H1 (cell line): ENCODE results near the gene KIAA0586. TPM values are rescaled to one million over a fixed set of nuclear protein-coding genes. Genes with fewer than 3 reads are reported as not detected.

ENCODE experiments used
- CTCF ChIA-PET: fragments of 300-600 bp; sonication (Branson Sonifier 250); formaldehyde crosslinking; loops from one replicate; lab custom pipeline; 2021; ENCODE audit not compliant: partially characterized antibody; lab: Charles Lee
- POLR2A ChIA-PET: fragments of 300-600 bp; sonication (Branson Sonifier 250); formaldehyde crosslinking; loops from one replicate; lab custom pipeline; 2021; ENCODE audit warnings: inconsistent platforms; ENCODE audit not compliant: partially characterized antibody; lab: Charles Lee
- DNase-seq, 2 experiments: peaks; one replicate each; pipeline versions ENCODE4 v3.0.0 to v3.0.0-alpha.2; 2010 to 2022; ENCODE audit warnings: low spot score in 2 of 2, low read depth in 1 of 2, mixed read lengths in 1 of 2
- FAIRE-seq: peaks from 2 replicates; lab custom pipeline; 2011; peaks lifted over from hg19 to GRCh38; lab: Jason Lieb, UNC
- H2AFZ ChIP-seq: 2 replicates; pipeline ENCODE4 v1.8.1; 2012; ENCODE audit warnings: low read length, inconsistent platforms
- H2AK5ac ChIP-seq: 2 replicates; pipeline ENCODE4 v1.6.1; 2013; ENCODE audit warnings: low read depth, low read length
- H2BK120ac ChIP-seq: replicated peaks from 2 replicates; pipeline ENCODE3; 2013; ENCODE audit warnings: low read depth, low read length, inconsistent platforms
- H2BK12ac ChIP-seq: 2 replicates; pipeline ENCODE4 v1.6.1; 2013; ENCODE audit warnings: low read depth, low read length
- H2BK15ac ChIP-seq: 2 replicates; pipeline ENCODE4 v1.6.1; 2013; ENCODE audit warnings: low read length
- H2BK20ac ChIP-seq: 2 replicates; pipeline ENCODE4 v1.6.1; 2013; ENCODE audit warnings: low read length
- H2BK5ac ChIP-seq: 2 replicates; pipeline ENCODE4 v1.6.1; 2013; ENCODE audit warnings: low read depth, low read length
- H3K14ac ChIP-seq: 2 replicates; pipeline ENCODE4 v1.6.1; 2013; ENCODE audit warnings: inconsistent platforms; ENCODE audit not compliant: insufficient read length
- H3K18ac ChIP-seq: 2 replicates; pipeline ENCODE4 v1.6.1; 2013; ENCODE audit warnings: low read length; ENCODE audit errors: extremely low read depth
- H3K23ac ChIP-seq: 2 replicates; pipeline ENCODE4 v1.6.1; 2013; ENCODE audit warnings: inconsistent platforms; ENCODE audit not compliant: insufficient read length
- H3K23me2 ChIP-seq: 2 replicates; pipeline ENCODE4 v1.6.1; 2013; ENCODE audit warnings: low read depth, low read length
- H3K27ac ChIP-seq: 2 replicates; pipeline ENCODE4 v1.6.1; 2011; ENCODE audit warnings: low read depth, low read length, inconsistent platforms
- H3K27me3 ChIP-seq, 4 experiments: replicated peaks in 1 of 4; 1 replicate in 1 of 4; 2 replicates in 3 of 4; pipeline versions ENCODE4 v1.6.1 to v1.8.1; 2011 to 2013; ENCODE audit warnings: low read length in 3 of 4, mild to moderate bottlenecking in 3 of 4, inconsistent platforms in 2 of 4, mixed read lengths in 2 of 4, moderate library complexity in 1 of 4; ENCODE audit not compliant: control insufficient read depth in 3 of 4, insufficient read depth in 3 of 4; ENCODE audit errors: extremely low read depth in 1 of 4
- H3K36me3 ChIP-seq, 4 experiments: 2 replicates each; pipeline versions ENCODE4 v1.6.1 to v1.8.1; 2011 to 2013; ENCODE audit warnings: mild to moderate bottlenecking in 4 of 4, low read length in 3 of 4, moderate library complexity in 2 of 4, control low read depth in 1 of 4, inconsistent platforms in 1 of 4; ENCODE audit not compliant: insufficient read depth in 4 of 4, control insufficient read depth in 2 of 4
- H3K4ac ChIP-seq: replicated peaks from 2 replicates; pipeline ENCODE3; 2013; ENCODE audit warnings: low read length, low read depth, mixed read lengths, inconsistent platforms; ENCODE audit not compliant: insufficient read length
- H3K4me1 ChIP-seq, 4 experiments: replicated peaks in 1 of 4; 1 replicate in 1 of 4; 2 replicates in 3 of 4; pipeline versions ENCODE4 v1.6.1 to v1.8.1; 2011 to 2013; ENCODE audit warnings: low read length in 3 of 4, inconsistent platforms in 2 of 4, mixed read lengths in 1 of 4; ENCODE audit not compliant: insufficient read depth in 4 of 4, control insufficient read depth in 3 of 4
- H3K4me2 ChIP-seq, 2 experiments: 2 replicates each; pipeline versions ENCODE4 v1.6.1 to v1.8.1; 2011 to 2013; ENCODE audit warnings: low read depth in 2 of 2, low read length in 2 of 2, control low read depth in 1 of 2, inconsistent platforms in 1 of 2, mild to moderate bottlenecking in 1 of 2; ENCODE audit not compliant: insufficient read depth in 1 of 2
- H3K4me3 ChIP-seq, 4 experiments: fragments of 200-600, 300-600 bp in 1 of 4; sonication (generic), shearing (Covaris generic), sonication (Bioruptor Twin) in 1 of 4; 2 replicates each; pipeline versions ENCODE4 v1.5.1 to v1.8.1; 2011 to 2016; ENCODE audit warnings: low read length in 4 of 4, low read depth in 3 of 4, control low read depth in 2 of 4, inconsistent platforms in 2 of 4, mild to moderate bottlenecking in 2 of 4, mixed read lengths in 1 of 4, moderate library complexity in 1 of 4; ENCODE audit not compliant: insufficient read depth in 2 of 4; ENCODE audit errors: extremely low read depth in 1 of 4
- H3K56ac ChIP-seq: replicated peaks from 2 replicates; pipeline ENCODE3; 2013; ENCODE audit warnings: low read depth, mild to moderate bottlenecking, mixed read lengths, low read length, inconsistent platforms; ENCODE audit not compliant: insufficient read length
- H3K79me1 ChIP-seq: 2 replicates; pipeline ENCODE4 v1.6.1; 2013; ENCODE audit warnings: low read depth, low read length, control low read depth
- H3K79me2 ChIP-seq, 2 experiments: 2 replicates each; pipeline versions ENCODE4 v1.6.1 to v1.8.1; 2012 to 2013; ENCODE audit warnings: low read length in 2 of 2, mild to moderate bottlenecking in 2 of 2, inconsistent platforms in 1 of 2; ENCODE audit not compliant: insufficient read depth in 2 of 2, control insufficient read depth in 1 of 2
- H3K9ac ChIP-seq, 4 experiments: replicated peaks in 1 of 4; 1 replicate in 1 of 4; 2 replicates in 3 of 4; pipeline versions ENCODE4 v1.6.1 to v1.8.1; 2011 to 2013; ENCODE audit warnings: low read depth in 3 of 4, low read length in 3 of 4, control low read depth in 2 of 4, mild to moderate bottlenecking in 2 of 4, moderate library complexity in 2 of 4, inconsistent platforms in 1 of 4; ENCODE audit errors: extremely low read depth in 1 of 4
- H3K9me3 ChIP-seq, 2 experiments: 2 replicates each; pipeline versions ENCODE4 v1.6.1 to v1.8.1; 2012 to 2013; ENCODE audit warnings: mild to moderate bottlenecking in 2 of 2, moderate library complexity in 2 of 2, control low read depth in 1 of 2, inconsistent platforms in 1 of 2, low read depth in 1 of 2, low read length in 1 of 2, mixed read lengths in 1 of 2; ENCODE audit not compliant: insufficient read depth in 2 of 2
- H4K20me1 ChIP-seq, 2 experiments: replicated peaks in 1 of 2; 2 replicates each; pipeline versions ENCODE3 to v1.8.1; 2011 to 2013; ENCODE audit warnings: inconsistent platforms in 2 of 2, low read length in 2 of 2, mild to moderate bottlenecking in 1 of 2; ENCODE audit not compliant: insufficient read depth in 2 of 2, control insufficient read depth in 1 of 2
- H4K5ac ChIP-seq: 2 replicates; pipeline ENCODE4 v1.6.1; 2013; ENCODE audit warnings: low read length, low read depth, mixed read lengths, inconsistent platforms; ENCODE audit not compliant: insufficient read length
- H4K8ac ChIP-seq: 2 replicates; pipeline ENCODE4 v1.8.0; 2013; ENCODE audit warnings: mild to moderate bottlenecking, moderate library complexity, low read length, inconsistent platforms; ENCODE audit not compliant: insufficient read depth; ENCODE audit errors: extremely low read depth
- H4K91ac ChIP-seq: replicated peaks from 2 replicates; pipeline ENCODE3; 2013; ENCODE audit warnings: low read length, mixed read lengths, inconsistent platforms; ENCODE audit not compliant: insufficient read length
- CBX8 ChIP-seq: fragments of 300-800, 300-1000 bp; sonication (generic); IDR thresholded peaks from 2 replicates; pipeline ENCODE4 v1.7.1; 2016; ENCODE audit warnings: low read depth, low read length, borderline replicate concordance
- CHD1 ChIP-seq: IDR thresholded peaks from 2 replicates; pipeline ENCODE4 v1.6.1; 2012; ENCODE audit warnings: low read depth, low read length, improper control_type of control experiment
- CREB1 ChIP-seq: IDR thresholded peaks from 2 replicates; pipeline ENCODE4 v1.6.1; 2012; ENCODE audit warnings: inconsistent platforms
- CTCF ChIP-seq, 3 experiments: IDR thresholded peaks; 1 replicate in 2 of 3; 2 replicates in 1 of 3; pipeline versions ENCODE4 v1.5.1 to v1.6.1; 2011; ENCODE audit warnings: low read length in 3 of 3, mild to moderate bottlenecking in 3 of 3, inconsistent platforms in 2 of 3, low read depth in 1 of 3, moderate library complexity in 1 of 3; ENCODE audit not compliant: insufficient read depth in 1 of 3; ENCODE audit errors: control extremely low read depth in 1 of 3
- EP300 ChIP-seq, 2 experiments: IDR thresholded peaks; 1 replicate in 1 of 2; 2 replicates in 1 of 2; pipeline ENCODE4 v1.6.1; 2011 to 2012; ENCODE audit warnings: low read depth in 2 of 2, low read length in 2 of 2, mild to moderate bottlenecking in 2 of 2, borderline replicate concordance in 1 of 2, inconsistent platforms in 1 of 2, moderate library complexity in 1 of 2
- MAX ChIP-seq: IDR thresholded peaks from 2 replicates; pipeline ENCODE4 v1.6.1; 2012; ENCODE audit warnings: inconsistent platforms
- PHF8 ChIP-seq: fragments of 200-600 bp; sonication (generic); conservative IDR thresholded peaks from 2 replicates; pipeline ENCODE4 v1.7.1; 2012; ENCODE audit warnings: low read depth, mild to moderate bottlenecking, inconsistent platforms, low read length, moderate library complexity
- SIN3A ChIP-seq, 2 experiments: IDR thresholded peaks in 1 of 2; conservative IDR thresholded peaks in 1 of 2; 2 replicates each; pipeline ENCODE4 v1.6.1; 2011 to 2012; ENCODE audit warnings: low read length in 2 of 2, improper control_type of control experiment in 1 of 2, low read depth in 1 of 2, mild to moderate bottlenecking in 1 of 2
- SP4 ChIP-seq: IDR thresholded peaks from 2 replicates; pipeline ENCODE4 v1.6.1; 2012; ENCODE audit warnings: low read length, inconsistent platforms
- WGBS, 2 experiments: shearing (Covaris generic) in 1 of 2; methylation state at CpG; one replicate each; pipeline versions ENCODE4 v1.1.6 to v1.1.7; 2013 to 2015; ENCODE audit warnings: low lambda C conversion rate in 2 of 2, mixed read lengths in 2 of 2, inconsistent platforms in 1 of 2, low coverage in 1 of 2, missing lambda C conversion rate in 1 of 2; ENCODE audit not compliant: insufficient replicate concordance in 2 of 2, insufficient coverage in 1 of 2, insufficient read length in 1 of 2; ENCODE audit errors: extremely low coverage in 1 of 2, missing lambda C conversion rate in 1 of 2; 5-methylcytosine and 5-hydroxymethylcytosine counted together
- polyA plus RNA-seq, 7 experiments: library from polyadenylated mRNA; depleted of rRNA in 3 of 7; stranded (reverse) in 5 of 7; unstranded in 2 of 7; fragments of >200 nt in 5 of 7; fragments of 200-250 nt in 2 of 7; gene quantifications; 1 replicate in 5 of 7; 2 replicates in 1 of 7; 4 replicates in 1 of 7; pipeline versions ENCODE4 v1.2.1 to v1.2.3, GENCODE V29; 2011 to 2013; ENCODE audit warnings: missing spikeins in 2 of 7, mixed read lengths in 2 of 7
- total RNA-seq: library from RNA; stranded (reverse); fragmentation: NEBNext Ultra II Directional; extraction: Animal tissue kit (Norgen Biotek cat#: 25700); gene quantifications from 2 replicates; pipeline ENCODE4 v1.2.1, GENCODE V29; 2021

Gene KIAA0586
- total and polyA plus RNA-seq, 2 of the 8 experiments (the other 6 are each of a cell fraction or from before 2014, with no cell fraction given): 7.2 to 24.8 TPM

- CTCF ChIA-PET: interaction anchor here (1.1 kb wide), 1 partner anchor 13 kb away, joined by 4 read pairs; no protein-coding TSS in a partner anchor
- H2BK5ac ChIP-seq: no peak overlapping the region
- H3K23ac ChIP-seq: no peak overlapping the region
- no peak overlapping the region for H3K4me3 ChIP-seq
- H3K27me3 ChIP-seq: no peaks in the 10 kb centered on the region
- no peak overlapping the region for H2AK5ac ChIP-seq
- H3K14ac ChIP-seq: no peak overlapping the region
- H3K56ac ChIP-seq: no peak overlapping the region
- no peaks in the 10 kb centered on the region for H4K20me1 ChIP-seq
- H3K4me1 ChIP-seq: no peaks in the 10 kb centered on the region
- no peak overlapping the region for H3K4ac ChIP-seq
- H2BK12ac ChIP-seq: no peak overlapping the region
- H2BK15ac ChIP-seq: no peak overlapping the region
- H3K23me2 ChIP-seq: no peaks in the 10 kb centered on the region
- H3K79me2 ChIP-seq: no peaks in the 10 kb centered on the region
- POLR2A ChIA-PET: no interaction called here
- no peak overlapping the region for H3K4me2 ChIP-seq
- no peak for DNase-seq
- no peak overlapping the region for H3K27ac ChIP-seq
- no peak overlapping the region for H4K91ac ChIP-seq
- H3K36me3 ChIP-seq: peaks cover 0 to 14% (median 7%) of the 10 kb centered on the region in 4 experiments; a peak in 4 of 8 replicates
- H3K9me3 ChIP-seq: no peaks in the 10 kb centered on the region
- H3K79me1 ChIP-seq: no peaks in the 10 kb centered on the region
- H4K8ac ChIP-seq: no peak overlapping the region
- H3K18ac ChIP-seq: no peak overlapping the region
- 87% methylated on average over 5 of the region's 5 CpGs; no CpG with 5 or more reads in 1 of the 2 experiments for WGBS, 2 experiments
- H3K9ac ChIP-seq: no peak overlapping the region
- no peak overlapping the region for H2BK120ac ChIP-seq
- H4K5ac ChIP-seq: no peak overlapping the region
- no peak for FAIRE-seq
- H2BK20ac ChIP-seq: no peak overlapping the region
- no peak overlapping the region for H2AFZ ChIP-seq
- TF ChIP-seq CHD1 (no peak), SP4 (no peak), CTCF (IDR thresholded peaks at IDR 0.05; ENCODE audit: control extremely low read depth in 1 of 3, insufficient read depth in 1 of 3, low read depth in 1 of 3, low read length in 3 of 3) (no peak), PHF8 (no peak), CBX8 (no peak), SIN3A (conservative IDR thresholded peaks at IDR 0.05 in 1 of 2, IDR thresholded peaks at IDR 0.05 in 1 of 2; ENCODE audit: low read depth in 1 of 2, low read length in 2 of 2) (no peak), EP300 (IDR thresholded peaks at IDR 0.05; ENCODE audit: borderline replicate concordance in 1 of 2, low read depth in 2 of 2, low read length in 2 of 2) (no peak), MAX (no peak), CREB1 (no peak)
Observed at GRCh38 chr14:58469309-58469708, 41.8 kb downstream of the KIAA0586 start.
